Epithelial cell of esophagus (primary cell): ENCODE data around the gene HOXB6.

ENCODE experiments used
- DNase-seq: peaks from one replicate; pipeline ENCODE4 v3.0.0; 2010; ENCODE audit warnings: low read depth
- H3K4me3 ChIP-seq: 2 replicates; pipeline ENCODE4 v1.5.1; 2011; ENCODE audit warnings: mild to moderate bottlenecking, low read length, control low read depth
- CTCF ChIP-seq: IDR thresholded peaks from 2 replicates; pipeline ENCODE4 v1.5.1; 2011; ENCODE audit warnings: low read depth, mild to moderate bottlenecking, low read length, control low read depth, inconsistent platforms; ENCODE audit not compliant: insufficient read depth; ENCODE audit errors: missing control alignments

The HOXB6 gene

GRCh38 chr17:48590607-48591161 lies 14.1 kb downstream of the HOXB6 start:
- no peak for TF ChIP-seq CTCF
- no peak overlapping the region for H3K4me3 ChIP-seq
- DNase-seq = no peak

- H3K4me3 ChIP-seq = no peak within 1 kb of the TSS
- no peak for DNase-seq
- no peak for TF ChIP-seq CTCF
These were observed 14.8 kb downstream of the HOXB6 start, which contains the start of gene HOXB3 for GRCh38 chr17:48589831-48590606. Gene HOXB3 (minus strand): TSS chr17:48590241. CDS start chr17:48552474, 37,767 bp downstream.

- H3K4me3 ChIP-seq = no peak overlapping the region
- TF ChIP-seq CTCF = no peak
- no peak for DNase-seq
These were observed 15.5 kb downstream of the HOXB6 start for GRCh38 chr17:48589060-48589830.

GRCh38 chr17:48588528-48588927 lies 16.3 kb downstream of the HOXB6 start:
- no peak overlapping the region for H3K4me3 ChIP-seq

GRCh38 chr17:48588074-48588415 lies 16.7 kb downstream of the HOXB6 start:
- no peak for DNase-seq
- H3K4me3 ChIP-seq = no peak overlapping the region
- no peak for TF ChIP-seq CTCF

More at GRCh38 chr17:48588528-48588927, 16.3 kb downstream of the HOXB6 start:
- TF ChIP-seq CTCF = no peak
- no peak for DNase-seq

GRCh38 chr17:48587276-48588073 lies 17.3 kb downstream of the HOXB6 start:
- H3K4me3 ChIP-seq = no peak overlapping the region
- DNase-seq = no peak
- TF ChIP-seq CTCF = no peak
